GM20431 (cell line): Measurements from ENCODE around the gene WFDC9.
"Not testable (repeated sequence)": the region's sequence is repeated elsewhere in the genome, so short reads cannot be mapped to it uniquely, and the experiment has no call there.

Experiments
- in situ Hi-C: fragments of 300-500 bp; cut with MseI, MboI; formaldehyde crosslinking; loops from one replicate; pipeline ENCODE4 v1.15.0; 2020; ENCODE audit warnings: low sequenced_read_pairs; ENCODE audit not compliant: unreplicated experiment

The WFDC9 gene

GRCh38 chr20:45631184-45631583, at the start of gene WFDC9:
Gene WFDC9, minus strand, starts transcription at chr20:45631284. Its CDS starts 21,103 bp downstream, at chr20:45610181.
- in situ Hi-C loops = no loop called here

- in situ Hi-C loops = no loop called here
These were observed 48.6 kb upstream of the WFDC9 start for GRCh38 chr20:45679650-45680049.

- in situ Hi-C loops = no loop called here
These were observed 41.7 kb upstream of the WFDC9 start for GRCh38 chr20:45672765-45673164.

- in situ Hi-C loops = no loop called here
These were observed 39.1 kb upstream of the WFDC9 start, which contains the start of gene WFDC11 for GRCh38 chr20:45670139-45670538. Gene WFDC11, minus strand, starts transcription at chr20:45670239. Its CDS starts 19,639 bp downstream, at chr20:45650600.

- in situ Hi-C loops = not testable (repeated sequence)
These were observed 26.0 kb upstream of the WFDC9 start for GRCh38 chr20:45657038-45657437.

- in situ Hi-C loops = not testable (repeated sequence)
These were observed 20.6 kb upstream of the WFDC9 start for GRCh38 chr20:45651726-45652125.

GRCh38 chr20:45649312-45649863, 18.3 kb upstream of the WFDC9 start:
- in situ Hi-C loops = no loop called here

GRCh38 chr20:45647441-45648050, 16.5 kb upstream of the WFDC9 start:
- in situ Hi-C loops = no loop called here

GRCh38 chr20:45646875-45647274, 15.8 kb upstream of the WFDC9 start:
- in situ Hi-C loops = no loop called here

GRCh38 chr20:45645869-45646268, 14.8 kb upstream of the WFDC9 start:
- in situ Hi-C loops = not testable (repeated sequence)

GRCh38 chr20:45641076-45641475, 10.0 kb upstream of the WFDC9 start:
- in situ Hi-C loops = not testable (repeated sequence)

GRCh38 chr20:45639687-45640086, 8.6 kb upstream of the WFDC9 start:
- in situ Hi-C loops = no loop called here

GRCh38 chr20:45636513-45636912, 5.4 kb upstream of the WFDC9 start:
- in situ Hi-C loops = no loop called here

GRCh38 chr20:45630371-45630770, 713 bp downstream of the WFDC9 start:
- in situ Hi-C loops = no loop called here

GRCh38 chr20:45629496-45630100, 1.5 kb downstream of the WFDC9 start, which contains the start of gene WFDC10A:
Gene WFDC10A, plus strand, starts transcription at chr20:45629739. Its CDS starts 75 bp downstream, at chr20:45629814.
- in situ Hi-C loops = no loop called here

- in situ Hi-C loops = no loop called here
These were observed 4.5 kb downstream of the WFDC9 start for GRCh38 chr20:45626540-45626939.

- in situ Hi-C loops = no loop called here
These were observed 9.5 kb downstream of the WFDC9 start for GRCh38 chr20:45621593-45621992.

GRCh38 chr20:45617591-45617990, 13.5 kb downstream of the WFDC9 start:
- in situ Hi-C loops = no loop called here

- in situ Hi-C loops = no loop called here
These were observed 18.8 kb downstream of the WFDC9 start for GRCh38 chr20:45612314-45612713.

GRCh38 chr20:45611054-45611453, 20.0 kb downstream of the WFDC9 start:
- in situ Hi-C loops = no loop called here

GRCh38 chr20:45607810-45608209, 23.3 kb downstream of the WFDC9 start:
- in situ Hi-C loops = no loop called here
